Measurements from ENCODE around the gene FRAS1.
"Not testable (repeated sequence)": the region's sequence is repeated elsewhere in the genome, so short reads cannot be mapped to it uniquely, and the experiment has no call there.

GRCh38 chr4:78252773-78253172, 195.7 kb downstream of the FRAS1 start:
- TF ChIP-seq, protein P1, sequence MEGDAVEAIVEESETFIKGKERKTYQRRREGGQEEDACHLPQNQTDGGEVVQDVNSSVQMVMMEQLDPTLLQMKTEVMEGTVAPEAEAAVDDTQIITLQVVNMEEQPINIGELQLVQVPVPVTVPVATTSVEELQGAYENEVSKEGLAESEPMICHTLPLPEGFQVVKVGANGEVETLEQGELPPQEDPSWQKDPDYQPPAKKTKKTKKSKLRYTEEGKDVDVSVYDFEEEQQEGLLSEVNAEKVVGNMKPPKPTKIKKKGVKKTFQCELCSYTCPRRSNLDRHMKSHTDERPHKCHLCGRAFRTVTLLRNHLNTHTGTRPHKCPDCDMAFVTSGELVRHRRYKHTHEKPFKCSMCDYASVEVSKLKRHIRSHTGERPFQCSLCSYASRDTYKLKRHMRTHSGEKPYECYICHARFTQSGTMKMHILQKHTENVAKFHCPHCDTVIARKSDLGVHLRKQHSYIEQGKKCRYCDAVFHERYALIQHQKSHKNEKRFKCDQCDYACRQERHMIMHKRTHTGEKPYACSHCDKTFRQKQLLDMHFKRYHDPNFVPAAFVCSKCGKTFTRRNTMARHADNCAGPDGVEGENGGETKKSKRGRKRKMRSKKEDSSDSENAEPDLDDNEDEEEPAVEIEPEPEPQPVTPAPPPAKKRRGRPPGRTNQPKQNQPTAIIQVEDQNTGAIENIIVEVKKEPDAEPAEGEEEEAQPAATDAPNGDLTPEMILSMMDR (IDR thresholded peaks at IDR 0.05) = not testable (repeated sequence)
- not testable (repeated sequence) for TF ChIP-seq EZH2 (IDR thresholded peaks at IDR 0.05; ENCODE audit: borderline replicate concordance, insufficient read depth, low read depth, low read length, poor library complexity, severe bottlenecking)
